ENCODE measurements around the gene PDXDC1. TPM values are rescaled to one million over a fixed set of nuclear protein-coding genes. Genes with fewer than 3 reads are reported as not detected.
"Not testable (repeated sequence)": the region's sequence is repeated elsewhere in the genome, so short reads cannot be mapped to it uniquely, and the experiment has no call there.

PDXDC1 gene
- total and polyA plus RNA-seq, 5 donors from 2014 or later = 27.4 to 91.2 (median 29.7) TPM

GRCh38 chr16:15037003-15037402, 62.2 kb downstream of the PDXDC1 start:
- Mint-ChIP-seq H3K36me3 (peaks cover 36% of the 10 kb centered on the region), H3K9me3 (no peaks in the 10 kb centered on the region), H3K27ac (peak overlapping the region in 1 of 3 donors; percentile 25), H3K4me3 (no peak overlapping the region), H3K4me1 (peaks cover 0 to 7% (median 1%) of the 10 kb centered on the region in 4 donors), H3K27me3 (no peaks in the 10 kb centered on the region)
- no peaks in the 10 kb centered on the region for H3K9me3 ChIP-seq (ENCODE audit: control insufficient read depth in 2 of 2, low read length in 2 of 2)
- ATAC-seq (ENCODE audit: low read depth in 2 of 2) (no peak), DNase-seq (no peak)
- H3K27ac ChIP-seq (ENCODE audit: insufficient read depth, low read length, poor library complexity, severe bottlenecking) = no peak overlapping the region
- no peaks in the 10 kb centered on the region for H3K4me1 ChIP-seq (ENCODE audit: control insufficient read depth, insufficient read depth, low read length, poor library complexity, severe bottlenecking)
- no peak overlapping the region for H3K4me3 ChIP-seq (ENCODE audit: low read depth, low read length)
- H3K36me3 ChIP-seq (ENCODE audit: control insufficient read depth, insufficient read depth, low read length) = peaks cover 94% of the 10 kb centered on the region
- H3K27me3 ChIP-seq (ENCODE audit: control insufficient read depth, insufficient read depth, low read length) = no peaks in the 10 kb centered on the region

GRCh38 chr16:15037745-15038144, 62.9 kb downstream of the PDXDC1 start:
- ATAC-seq (ENCODE audit: low read depth in 2 of 2) (no peak), DNase-seq (no peak)
- no peaks in the 10 kb centered on the region for H3K9me3 Mint-ChIP-seq
- peaks cover 0 to 2% (median under 1%) of the 10 kb centered on the region in 4 donors for H3K4me1 Mint-ChIP-seq
- H3K27ac Mint-ChIP-seq = no peak overlapping the region
- H3K27me3 Mint-ChIP-seq = no peaks in the 10 kb centered on the region
- peaks cover 90% of the 10 kb centered on the region for H3K36me3 ChIP-seq (ENCODE audit: control insufficient read depth, insufficient read depth, low read length)
- H3K4me3 ChIP-seq (ENCODE audit: low read depth, low read length) = no peak overlapping the region
- H3K4me1 ChIP-seq (ENCODE audit: control insufficient read depth, insufficient read depth, low read length, poor library complexity, severe bottlenecking) = no peaks in the 10 kb centered on the region
- no peak overlapping the region for H3K4me3 Mint-ChIP-seq
- H3K9me3 ChIP-seq (ENCODE audit: control insufficient read depth in 2 of 2, low read length in 2 of 2) = no peaks in the 10 kb centered on the region
- no peak overlapping the region for H3K27ac ChIP-seq (ENCODE audit: insufficient read depth, low read length, poor library complexity, severe bottlenecking)
- H3K27me3 ChIP-seq (ENCODE audit: control insufficient read depth, insufficient read depth, low read length) = no peaks in the 10 kb centered on the region
- H3K36me3 Mint-ChIP-seq = peaks cover 34% of the 10 kb centered on the region

- peaks cover 24% of the 10 kb centered on the region for H3K36me3 Mint-ChIP-seq
- DNase-seq (no peak), ATAC-seq (ENCODE audit: low read depth in 2 of 2) (no peak)
- no peaks in the 10 kb centered on the region for H3K9me3 Mint-ChIP-seq
- no peaks in the 10 kb centered on the region for H3K27me3 Mint-ChIP-seq
- no peaks in the 10 kb centered on the region for H3K9me3 ChIP-seq (ENCODE audit: control insufficient read depth in 2 of 2, low read length in 2 of 2)
- H3K36me3 ChIP-seq (ENCODE audit: control insufficient read depth, insufficient read depth, low read length) = peaks cover 81% of the 10 kb centered on the region
- no peak overlapping the region for H3K4me3 Mint-ChIP-seq
- H3K27ac Mint-ChIP-seq = peak overlapping the region in 1 of 3 donors; percentile 39
- H3K4me3 ChIP-seq (ENCODE audit: low read depth, low read length) = no peak overlapping the region
- no peaks in the 10 kb centered on the region for H3K27me3 ChIP-seq (ENCODE audit: control insufficient read depth, insufficient read depth, low read length)
- H3K4me1 ChIP-seq (ENCODE audit: control insufficient read depth, insufficient read depth, low read length, poor library complexity, severe bottlenecking) = no peaks in the 10 kb centered on the region
- H3K4me1 Mint-ChIP-seq = peaks cover 0 to 2% (median 0%) of the 10 kb centered on the region in 4 donors
- no peak overlapping the region for H3K27ac ChIP-seq (ENCODE audit: insufficient read depth, low read length, poor library complexity, severe bottlenecking)
Measured at GRCh38 chr16:15038689-15039088, 63.9 kb downstream of the PDXDC1 start.

GRCh38 chr16:15041271-15042004, 66.6 kb downstream of the PDXDC1 start:
- no peak overlapping the region for H3K4me3 ChIP-seq (ENCODE audit: low read depth, low read length)
- no peaks in the 10 kb centered on the region for H3K4me1 ChIP-seq (ENCODE audit: control insufficient read depth, insufficient read depth, low read length, poor library complexity, severe bottlenecking)
- peaks cover 25% of the 10 kb centered on the region for H3K36me3 Mint-ChIP-seq
- H3K36me3 ChIP-seq (ENCODE audit: control insufficient read depth, insufficient read depth, low read length) = peaks cover 59% of the 10 kb centered on the region
- no peaks in the 10 kb centered on the region for H3K27me3 ChIP-seq (ENCODE audit: control insufficient read depth, insufficient read depth, low read length)
- H3K9me3 Mint-ChIP-seq = no peaks in the 10 kb centered on the region
- H3K9me3 ChIP-seq (ENCODE audit: control insufficient read depth in 2 of 2, low read length in 2 of 2) = no peaks in the 10 kb centered on the region
- no peaks in the 10 kb centered on the region for H3K27me3 Mint-ChIP-seq
- ATAC-seq (ENCODE audit: low read depth in 2 of 2) (no peak), DNase-seq (no peak)
- H3K4me3 Mint-ChIP-seq = no peak overlapping the region
- no peak overlapping the region for H3K27ac ChIP-seq (ENCODE audit: insufficient read depth, low read length, poor library complexity, severe bottlenecking)
- peak overlapping the region in 2 of 3 donors; percentile 32 to 62 for H3K27ac Mint-ChIP-seq
- peaks cover 0 to 2% (median 0%) of the 10 kb centered on the region in 4 donors for H3K4me1 Mint-ChIP-seq

- no peaks in the 10 kb centered on the region for H3K4me1 ChIP-seq (ENCODE audit: control insufficient read depth, insufficient read depth, low read length, poor library complexity, severe bottlenecking)
- no peak overlapping the region for H3K4me3 ChIP-seq (ENCODE audit: low read depth, low read length)
- Mint-ChIP-seq H3K4me3 (no peak overlapping the region), H3K36me3 (peaks cover 30% of the 10 kb centered on the region), H3K27ac (no peak overlapping the region), H3K27me3 (no peaks in the 10 kb centered on the region), H3K9me3 (no peaks in the 10 kb centered on the region), H3K4me1 (peaks cover 0 to 3% (median 1%) of the 10 kb centered on the region in 4 donors)
- peaks cover 52% of the 10 kb centered on the region for H3K36me3 ChIP-seq (ENCODE audit: control insufficient read depth, insufficient read depth, low read length)
- no peak for DNase-seq
- no peak overlapping the region for H3K27ac ChIP-seq (ENCODE audit: insufficient read depth, low read length, poor library complexity, severe bottlenecking)
- no peaks in the 10 kb centered on the region for H3K27me3 ChIP-seq (ENCODE audit: control insufficient read depth, insufficient read depth, low read length)
- ATAC-seq (ENCODE audit: low read depth in 2 of 2) = no peak
- H3K9me3 ChIP-seq (ENCODE audit: control insufficient read depth in 2 of 2, low read length in 2 of 2) = no peaks in the 10 kb centered on the region
Measured at GRCh38 chr16:15043344-15043743, 68.5 kb downstream of the PDXDC1 start.

- H3K4me3 Mint-ChIP-seq = no peak overlapping the region
Measured at GRCh38 chr16:15044286-15044685, 69.5 kb downstream of the PDXDC1 start.

GRCh38 chr16:15045270-15045669, 70.4 kb downstream of the PDXDC1 start:
- H3K4me3 ChIP-seq (ENCODE audit: low read depth, low read length); H3K27ac ChIP-seq (ENCODE audit: insufficient read depth, low read length, poor library complexity, severe bottlenecking); H3K4me1 ChIP-seq (ENCODE audit: control insufficient read depth, insufficient read depth, low read length, poor library complexity, severe bottlenecking); DNase-seq; H3K27me3 Mint-ChIP-seq; H3K27me3 ChIP-seq (ENCODE audit: control insufficient read depth, insufficient read depth, low read length); H3K9me3 ChIP-seq (ENCODE audit: control insufficient read depth in 2 of 2, low read length in 2 of 2); H3K27ac Mint-ChIP-seq; H3K9me3 Mint-ChIP-seq; H3K4me1 Mint-ChIP-seq; H3K4me3 Mint-ChIP-seq; ATAC-seq (ENCODE audit: low read depth in 2 of 2): not testable (repeated sequence)
- peaks cover 32% of the 10 kb centered on the region for H3K36me3 ChIP-seq (ENCODE audit: control insufficient read depth, insufficient read depth, low read length)
- H3K36me3 Mint-ChIP-seq = peaks cover 26% of the 10 kb centered on the region

More at GRCh38 chr16:15044286-15044685, 69.5 kb downstream of the PDXDC1 start:
- Histone ChIP-seq H3K36me3 (ENCODE audit: control insufficient read depth, insufficient read depth, low read length) (peaks cover 42% of the 10 kb centered on the region), H3K4me1 (ENCODE audit: control insufficient read depth, insufficient read depth, low read length, poor library complexity, severe bottlenecking) (no peaks in the 10 kb centered on the region), H3K4me3 (ENCODE audit: low read depth, low read length) (no peak overlapping the region), H3K9me3 (ENCODE audit: control insufficient read depth in 2 of 2, low read length in 2 of 2) (no peaks in the 10 kb centered on the region), H3K27me3 (ENCODE audit: control insufficient read depth, insufficient read depth, low read length) (no peaks in the 10 kb centered on the region), H3K27ac (ENCODE audit: insufficient read depth, low read length, poor library complexity, severe bottlenecking) (no peak overlapping the region)
- Mint-ChIP-seq H3K27me3 (no peaks in the 10 kb centered on the region), H3K27ac (peak overlapping the region in 2 of 3 donors; percentile 55 to 71), H3K36me3 (peaks cover 26% of the 10 kb centered on the region), H3K4me1 (peaks cover 0 to 3% (median 1%) of the 10 kb centered on the region in 4 donors), H3K9me3 (no peaks in the 10 kb centered on the region)
- no peak for ATAC-seq (ENCODE audit: low read depth in 2 of 2)
- DNase-seq = no peak
